BLaER1 (cell line): ENCODE results near the gene CDC20B.
"Not testable (repeated sequence)": the region's sequence is repeated elsewhere in the genome, so short reads cannot be mapped to it uniquely, and the experiment has no call there.

Experiments used
- H3K27ac ChIP-seq: shearing (Covaris generic); formaldehyde crosslinking; 2 replicates; pipeline ENCODE4 v1.8.1; 2022
- H3K27me3 ChIP-seq: shearing (Covaris generic); formaldehyde crosslinking; 2 replicates; pipeline ENCODE4 v1.8.1; 2022
- H3K36me3 ChIP-seq: shearing (Covaris generic); formaldehyde crosslinking; 2 replicates; pipeline ENCODE4 v1.8.1; 2022
- H3K4me1 ChIP-seq: shearing (Covaris generic); formaldehyde crosslinking; 2 replicates; pipeline ENCODE4 v1.8.1; 2022
- H3K4me2 ChIP-seq: shearing (Covaris generic); formaldehyde crosslinking; 2 replicates; pipeline ENCODE4 v1.8.1; 2022
- H3K4me3 ChIP-seq: shearing (Covaris generic); formaldehyde crosslinking; 2 replicates; pipeline ENCODE4 v1.8.1; 2022
- H3K9ac ChIP-seq: shearing (Covaris generic); formaldehyde crosslinking; 2 replicates; pipeline ENCODE4 v1.8.1; 2022
- H3K9me3 ChIP-seq: shearing (Covaris generic); formaldehyde crosslinking; 2 replicates; pipeline ENCODE4 v1.8.1; 2022
- H4K20me1 ChIP-seq: shearing (Covaris generic); formaldehyde crosslinking; 2 replicates; pipeline ENCODE4 v1.8.1; 2022
- Cebpa-rat ChIP-seq: shearing (Covaris generic); IDR thresholded peaks from 2 replicates; pipeline ENCODE4 v1.8.1; 2022

CDC20B gene

GRCh38 chr5:55141945-55142690 is 30.9 kb downstream of the CDC20B start:
- Histone ChIP-seq H3K27ac (no peak overlapping the region), H3K9ac (no peak overlapping the region), H4K20me1 (no peaks in the 10 kb centered on the region), H3K4me3 (no peak overlapping the region), H3K4me1 (peaks cover 8% of the 10 kb centered on the region), H3K9me3 (no peaks in the 10 kb centered on the region), H3K36me3 (no peaks in the 10 kb centered on the region), H3K27me3 (no peaks in the 10 kb centered on the region), H3K4me2 (no peak overlapping the region)
- TF ChIP-seq Cebpa-rat: no peak

- Histone ChIP-seq H3K9ac (no peak overlapping the region), H3K36me3 (no peaks in the 10 kb centered on the region), H3K9me3 (no peaks in the 10 kb centered on the region), H3K27ac (no peak overlapping the region), H3K4me1 (peaks cover 3% of the 10 kb centered on the region), H3K4me3 (no peak overlapping the region), H3K27me3 (no peaks in the 10 kb centered on the region), H4K20me1 (no peaks in the 10 kb centered on the region), H3K4me2 (no peak overlapping the region)
- TF ChIP-seq Cebpa-rat: no peak
Observed at GRCh38 chr5:55140908-55141665, 31.9 kb downstream of the CDC20B start.

- Histone ChIP-seq H4K20me1 (no peaks in the 10 kb centered on the region), H3K36me3 (no peaks in the 10 kb centered on the region), H3K4me2 (no peak overlapping the region), H3K27ac (no peak overlapping the region), H3K27me3 (no peaks in the 10 kb centered on the region), H3K4me3 (no peak overlapping the region), H3K9ac (no peak overlapping the region), H3K4me1 (0 out of 2 replicates have a peak, but pooled peaks cover 6% of the 10 kb centered on the region), H3K9me3 (peaks cover 3% of the 10 kb centered on the region; the same call in 1 of the 2 replicates)
- no peak for TF ChIP-seq Cebpa-rat
Observed at GRCh38 chr5:55136521-55136920, 36.5 kb downstream of the CDC20B start.

- Histone ChIP-seq H3K4me2 (no peak overlapping the region), H3K27ac (no peak overlapping the region), H3K36me3 (no peaks in the 10 kb centered on the region), H3K4me3 (no peak overlapping the region), H3K4me1 (0 out of 2 replicates have a peak, but pooled peaks cover 6% of the 10 kb centered on the region), H3K9ac (no peak overlapping the region), H3K9me3 (peaks cover 16% of the 10 kb centered on the region), H4K20me1 (no peaks in the 10 kb centered on the region), H3K27me3 (no peaks in the 10 kb centered on the region)
- TF ChIP-seq Cebpa-rat: no peak
Observed at GRCh38 chr5:55134053-55134722, 38.8 kb downstream of the CDC20B start.

GRCh38 chr5:55123365-55123764 is 49.6 kb downstream of the CDC20B start:
- Histone ChIP-seq H3K27me3 (no peaks in the 10 kb centered on the region), H3K27ac (no peak overlapping the region), H3K4me1 (no peaks in the 10 kb centered on the region), H4K20me1 (no peaks in the 10 kb centered on the region), H3K9me3 (no peaks in the 10 kb centered on the region), H3K36me3 (no peaks in the 10 kb centered on the region), H3K4me3 (no peak overlapping the region), H3K9ac (no peak overlapping the region), H3K4me2 (no peak overlapping the region)
- TF ChIP-seq Cebpa-rat: no peak

GRCh38 chr5:55114061-55114460 is 58.9 kb downstream of the CDC20B start:
- no peak for TF ChIP-seq Cebpa-rat
- Histone ChIP-seq H4K20me1 (no peaks in the 10 kb centered on the region), H3K4me1 (no peaks in the 10 kb centered on the region), H3K36me3 (peaks cover 17% of the 10 kb centered on the region), H3K9ac (no peak overlapping the region), H3K4me3 (no peak overlapping the region), H3K4me2 (no peak overlapping the region; the same call in 1 of the 2 replicates), H3K9me3 (no peaks in the 10 kb centered on the region), H3K27me3 (no peaks in the 10 kb centered on the region), H3K27ac (no peak overlapping the region)

GRCh38 chr5:55113327-55113726 is 59.6 kb downstream of the CDC20B start:
- no peaks in the 10 kb centered on the region for H3K4me1 ChIP-seq
- H3K4me2 ChIP-seq: no peak overlapping the region
- H3K36me3 ChIP-seq: peaks cover 24% of the 10 kb centered on the region
- no peaks in the 10 kb centered on the region for H3K27me3 ChIP-seq
- no peaks in the 10 kb centered on the region for H3K9me3 ChIP-seq
- H3K9ac ChIP-seq: no peak overlapping the region
- no peak overlapping the region for H3K4me3 ChIP-seq
- H4K20me1 ChIP-seq: no peaks in the 10 kb centered on the region
- TF ChIP-seq Cebpa-rat: no peak
- H3K27ac ChIP-seq: no peak overlapping the region

GRCh38 chr5:55110217-55110616 is 62.8 kb downstream of the CDC20B start:
- Histone ChIP-seq H3K9ac (no peak overlapping the region), H4K20me1 (no peaks in the 10 kb centered on the region), H3K4me1 (peaks cover 11% of the 10 kb centered on the region), H3K4me2 (no peak overlapping the region), H3K27me3 (no peaks in the 10 kb centered on the region), H3K9me3 (peaks cover 9% of the 10 kb centered on the region; the same call in 1 of the 2 replicates), H3K36me3 (peaks cover 44% of the 10 kb centered on the region), H3K27ac (no peak overlapping the region), H3K4me3 (no peak overlapping the region)
- TF ChIP-seq Cebpa-rat: no peak

- H3K4me2 ChIP-seq: no peak overlapping the region
- H3K27ac ChIP-seq: no peak overlapping the region
- H3K4me1 ChIP-seq: peaks cover 27% of the 10 kb centered on the region
Observed at GRCh38 chr5:55108661-55109060, 64.3 kb downstream of the CDC20B start.

GRCh38 chr5:55105976-55106375 is 67.0 kb downstream of the CDC20B start:
- Histone ChIP-seq H3K4me3 (peak overlapping the region; percentile 42; the same call in 1 of the 2 replicates), H3K9me3 (peaks cover 12% of the 10 kb centered on the region), H3K4me2 (peak overlapping the region; percentile 51; the same call in 1 of the 2 replicates), H3K4me1 (peaks cover 54% of the 10 kb centered on the region), H3K36me3 (peaks cover 44% of the 10 kb centered on the region)
- H3K27me3 ChIP-seq, H4K20me1 ChIP-seq, H3K9ac ChIP-seq, H3K27ac ChIP-seq: not testable (repeated sequence)

More at GRCh38 chr5:55108661-55109060, 64.3 kb downstream of the CDC20B start:
- H3K9me3 ChIP-seq: peaks cover 9% of the 10 kb centered on the region; the same call in 1 of the 2 replicates
- no peaks in the 10 kb centered on the region for H4K20me1 ChIP-seq
- no peak overlapping the region for H3K4me3 ChIP-seq
- no peak for TF ChIP-seq Cebpa-rat
- no peak overlapping the region for H3K9ac ChIP-seq
- H3K36me3 ChIP-seq: peaks cover 44% of the 10 kb centered on the region
- H3K27me3 ChIP-seq: no peaks in the 10 kb centered on the region
